ENCODE results near the gene PNN.

PNN gene

GRCh38 chr14:39229601-39230110, 54.6 kb downstream of the PNN start:
- no peak for DNase-seq

- peak; percentile 50 for DNase-seq
Observed at GRCh38 chr14:39230416-39231035, 55.5 kb downstream of the PNN start.

GRCh38 chr14:39231751-39232553, 56.9 kb downstream of the PNN start:
- peak; percentile 80 for DNase-seq

Measured in activated CD4-positive, alpha-beta T cell treated with anti-CD3 and anti-CD28 coated beads, Interleukin-2, amount 50 U/mL, for 16 hours (primary cell).